Measurements from ENCODE around the gene OR10A2.

OR10A2 gene

DNA sequence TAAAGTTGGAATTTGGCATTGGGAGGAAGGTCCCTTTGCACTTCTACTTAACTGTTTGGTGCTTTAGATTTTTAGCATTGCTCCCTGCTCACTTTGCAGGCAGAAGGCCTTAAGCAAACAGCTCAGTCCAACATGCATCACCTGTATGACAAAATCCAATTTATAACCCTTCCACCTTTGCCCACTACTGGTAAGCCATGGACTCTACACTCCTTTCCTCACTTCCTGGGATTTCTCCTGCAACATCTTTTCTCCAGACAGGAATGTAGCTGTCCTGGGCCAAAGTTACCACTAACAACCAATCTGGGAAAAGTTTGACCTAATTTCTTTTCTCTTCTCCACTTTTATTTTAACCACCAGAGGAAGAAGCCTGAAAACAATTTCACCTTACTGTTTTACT is 31.2 kb downstream of the OR10A2 start:
- CTCF ChIA-PET = no interaction called here
- H3K9me3 ChIP-seq (ENCODE audit: control insufficient read depth, insufficient read depth, low read depth, low read length) = no peaks in the 10 kb centered on the region

GRCh38 chr11:6895010-6895409 is 32.2 kb downstream of the OR10A2 start:
- no peaks in the 10 kb centered on the region for H3K4me1 ChIP-seq (ENCODE audit: control insufficient read depth, insufficient read depth, low read length)
- ChIA-PET POLR2A (no interaction called here), CTCF (no interaction called here)
- H3K4me3 ChIP-seq (ENCODE audit: low read depth, low read length) = no peak overlapping the region
- H3K36me3 ChIP-seq (ENCODE audit: control insufficient read depth in 2 of 2, insufficient read depth in 1 of 2, low read length in 2 of 2) = no peaks in the 10 kb centered on the region
- TF ChIP-seq KLF8 (tag by site-specific recombination; IDR thresholded peaks at IDR 0.05) (no peak), YY2 (tag by site-specific recombination; IDR thresholded peaks at IDR 0.05) (no peak), ZBTB17 (tag by site-specific recombination; IDR thresholded peaks at IDR 0.05) (no peak)
- H3K9me3 ChIP-seq (ENCODE audit: control insufficient read depth, insufficient read depth, low read depth, low read length) = no peaks in the 10 kb centered on the region
- H3K27ac ChIP-seq (ENCODE audit: extremely low read depth, low read depth, low read length) = no peak overlapping the region

More for the DNA sequence above, 31.2 kb downstream of the OR10A2 start:
- no peaks in the 10 kb centered on the region for H3K36me3 ChIP-seq (ENCODE audit: control insufficient read depth in 2 of 2, insufficient read depth in 1 of 2, low read length in 2 of 2)
- no peak overlapping the region for H3K27ac ChIP-seq (ENCODE audit: extremely low read depth, low read depth, low read length)
- H3K4me1 ChIP-seq (ENCODE audit: control insufficient read depth, insufficient read depth, low read length) = no peaks in the 10 kb centered on the region
- POLR2A ChIA-PET = no interaction called here
- no peak overlapping the region for H3K4me3 ChIP-seq (ENCODE audit: low read depth, low read length)
- TF ChIP-seq ZNF23 (tag by site-specific recombination; IDR thresholded peaks at IDR 0.05; ENCODE audit: borderline replicate concordance) (no peak), ZNF280D (tag by site-specific recombination; IDR thresholded peaks at IDR 0.05) (no peak), ZNF223 (tag by site-specific recombination; IDR thresholded peaks at IDR 0.05) (no peak), ZNF76 (tag by site-specific recombination; IDR thresholded peaks at IDR 0.05; ENCODE audit: borderline replicate concordance, low read depth) (no peak), ZNF16 (tag by site-specific recombination; IDR thresholded peaks at IDR 0.05; ENCODE audit: low read depth) (no peak), ZNF155 (tag by site-specific recombination; IDR thresholded peaks at IDR 0.05) (no peak), ZNF112 (tag by site-specific recombination; IDR thresholded peaks at IDR 0.05) (no peak), ZNF132 (tag by site-specific recombination; IDR thresholded peaks at IDR 0.05; ENCODE audit: borderline replicate concordance) (no peak), ZFP37 (tag by site-specific recombination; IDR thresholded peaks at IDR 0.05) (no peak)

GRCh38 chr11:6898911-6899310 is 36.1 kb downstream of the OR10A2 start:
- Histone ChIP-seq H3K27ac (ENCODE audit: extremely low read depth, low read depth, low read length) (no peak overlapping the region), H3K9me3 (ENCODE audit: control insufficient read depth, insufficient read depth, low read depth, low read length) (no peaks in the 10 kb centered on the region), H3K36me3 (ENCODE audit: control insufficient read depth in 2 of 2, insufficient read depth in 1 of 2, low read length in 2 of 2) (no peaks in the 10 kb centered on the region), H3K4me3 (ENCODE audit: low read depth, low read length) (no peak overlapping the region), H3K4me1 (ENCODE audit: control insufficient read depth, insufficient read depth, low read length) (no peaks in the 10 kb centered on the region)
- POLR2A ChIA-PET = no interaction called here
- TF ChIP-seq MEIS1 (CRISPR knock-in tag; IDR thresholded peaks at IDR 0.05; ENCODE audit: borderline replicate concordance) (no peak), ZNF571 (tag by site-specific recombination; IDR thresholded peaks at IDR 0.05) (no peak), ZBTB1 (tag by site-specific recombination; IDR thresholded peaks at IDR 0.05) (no peak), ZNF449 (tag by site-specific recombination; IDR thresholded peaks at IDR 0.05) (no peak), ZNF112 (tag by site-specific recombination; IDR thresholded peaks at IDR 0.05) (no peak), GLIS1 (tag by site-specific recombination; IDR thresholded peaks at IDR 0.05) (no peak), ZBTB17 (tag by site-specific recombination; IDR thresholded peaks at IDR 0.05) (no peak), ZNF324 (tag by site-specific recombination; IDR thresholded peaks at IDR 0.05) (no peak)
- CTCF ChIA-PET = no interaction called here
